ENCODE measurements around the gene MDM1. TPM values are rescaled to one million over a fixed set of nuclear protein-coding genes. Genes with fewer than 3 reads are reported as not detected.

MDM1 gene
- total and polyA plus RNA-seq, 11 donors = 4.0 to 8.4 (median 5.8) TPM

DNA sequence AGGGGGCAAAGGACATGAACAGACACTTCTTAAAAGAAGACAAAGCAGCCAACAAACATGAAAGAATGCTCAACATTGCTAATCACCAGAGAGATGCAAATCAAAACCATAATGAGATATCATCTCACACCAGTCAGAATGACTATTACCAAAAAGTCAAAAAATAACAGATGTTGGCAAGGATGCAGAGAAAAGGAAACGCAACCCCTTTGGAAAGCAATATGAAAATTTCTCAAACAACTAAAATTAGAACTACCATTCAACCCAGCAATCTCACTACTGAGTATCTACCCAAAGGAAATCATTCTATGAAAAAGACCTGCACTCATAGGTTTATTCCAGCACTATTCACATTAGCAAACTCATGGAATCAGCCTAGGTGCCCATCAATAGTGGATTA lies 25.6 kb downstream of the MDM1 start:
- ATAC-seq = no peak
- Histone ChIP-seq H3K9me3 (no peaks in the 10 kb centered on the region), H3K4me1 (peaks cover 0 to 2% (median 0%) of the 10 kb centered on the region in 12 donors), H3K27me3 (no peaks in the 10 kb centered on the region), H3K36me3 (peaks cover 0 to 84% (median 55%) of the 10 kb centered on the region in 9 donors), H3K27ac (no peak overlapping the region), H3K4me3 (no peak overlapping the region)
- TF ChIP-seq, protein P1, sequence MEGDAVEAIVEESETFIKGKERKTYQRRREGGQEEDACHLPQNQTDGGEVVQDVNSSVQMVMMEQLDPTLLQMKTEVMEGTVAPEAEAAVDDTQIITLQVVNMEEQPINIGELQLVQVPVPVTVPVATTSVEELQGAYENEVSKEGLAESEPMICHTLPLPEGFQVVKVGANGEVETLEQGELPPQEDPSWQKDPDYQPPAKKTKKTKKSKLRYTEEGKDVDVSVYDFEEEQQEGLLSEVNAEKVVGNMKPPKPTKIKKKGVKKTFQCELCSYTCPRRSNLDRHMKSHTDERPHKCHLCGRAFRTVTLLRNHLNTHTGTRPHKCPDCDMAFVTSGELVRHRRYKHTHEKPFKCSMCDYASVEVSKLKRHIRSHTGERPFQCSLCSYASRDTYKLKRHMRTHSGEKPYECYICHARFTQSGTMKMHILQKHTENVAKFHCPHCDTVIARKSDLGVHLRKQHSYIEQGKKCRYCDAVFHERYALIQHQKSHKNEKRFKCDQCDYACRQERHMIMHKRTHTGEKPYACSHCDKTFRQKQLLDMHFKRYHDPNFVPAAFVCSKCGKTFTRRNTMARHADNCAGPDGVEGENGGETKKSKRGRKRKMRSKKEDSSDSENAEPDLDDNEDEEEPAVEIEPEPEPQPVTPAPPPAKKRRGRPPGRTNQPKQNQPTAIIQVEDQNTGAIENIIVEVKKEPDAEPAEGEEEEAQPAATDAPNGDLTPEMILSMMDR (IDR thresholded peaks at IDR 0.05) = no peak
- no peak for TF ChIP-seq POLR2A (IDR thresholded peaks at IDR 0.05)
- 56 to 75% (median 65%) methylated on average over 1 of the region's 1 CpG for WGBS, 4 donors
- DNase-seq = no peak
- intact Hi-C loops (cut with DNase I) = no loop called here

DNA sequence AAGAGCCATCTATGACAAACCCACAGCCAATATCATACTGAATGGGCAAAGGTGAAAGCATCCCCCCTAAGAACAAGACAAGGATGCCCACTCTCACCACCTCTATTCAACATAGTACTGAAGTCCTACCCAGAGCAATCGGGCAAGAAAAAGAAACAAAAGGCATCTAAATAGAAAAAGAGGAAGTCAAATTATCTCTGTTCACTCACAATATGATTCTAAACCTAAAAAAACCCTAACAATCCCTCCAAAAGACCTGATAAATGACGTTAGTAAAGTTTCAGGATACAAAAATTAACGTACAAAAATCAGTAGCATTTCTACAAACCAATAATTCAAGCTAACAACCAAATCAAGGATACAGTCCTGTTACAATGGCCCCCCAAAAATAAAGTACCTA lies 26.9 kb downstream of the MDM1 start:
- ATAC-seq = no peak
- Histone ChIP-seq H3K9me3 (peaks cover 0 to 5% (median 0%) of the 10 kb centered on the region in 12 donors), H3K4me3 (no peak overlapping the region), H3K36me3 (peaks cover 0 to 80% (median 44%) of the 10 kb centered on the region in 9 donors), H3K27me3 (no peaks in the 10 kb centered on the region), H3K27ac (no peak overlapping the region), H3K4me1 (peaks cover 0 to 2% (median 0%) of the 10 kb centered on the region in 12 donors)
- no peak for TF ChIP-seq POLR2A (IDR thresholded peaks at IDR 0.05)
- TF ChIP-seq, protein P1 (IDR thresholded peaks at IDR 0.05) = no peak
- DNase-seq = no peak
- intact Hi-C loops (cut with DNase I) = no loop called here
- 78 to 91% (median 89%) methylated on average over 3 of the region's 3 CpGs for WGBS, 4 donors

DNA sequence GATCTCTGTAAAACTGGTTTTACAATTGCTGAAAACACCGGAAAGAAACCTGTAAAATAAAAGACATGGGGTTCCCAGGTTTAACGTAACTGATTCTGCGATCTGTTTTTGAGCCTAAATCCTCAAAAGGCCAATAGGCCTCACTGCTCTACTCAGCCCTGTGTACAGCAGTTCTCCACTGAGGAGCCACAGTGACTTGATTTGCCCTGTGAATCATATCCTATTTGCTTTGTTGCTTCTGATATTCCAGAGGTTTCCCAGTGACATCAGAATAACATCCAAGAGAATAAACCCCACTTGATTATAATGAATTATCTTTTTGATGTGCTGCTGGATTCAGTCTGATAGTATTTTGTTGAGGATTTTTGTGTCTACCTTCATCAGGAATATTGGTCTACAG lies 27.5 kb downstream of the MDM1 start:
- no peaks in the 10 kb centered on the region for H3K27me3 ChIP-seq
- 97 to 99% (median 97%) methylated on average over 3 of the region's 3 CpGs for WGBS, 4 donors
- no peak overlapping the region for H3K27ac ChIP-seq
- intact Hi-C loops (cut with DNase I) = no loop called here
- peaks cover 0 to 74% (median 37%) of the 10 kb centered on the region in 9 donors for H3K36me3 ChIP-seq
- no peak overlapping the region for H3K4me3 ChIP-seq
- peaks cover 0 to 12% (median 0%) of the 10 kb centered on the region in 12 donors for H3K9me3 ChIP-seq
- TF ChIP-seq POLR2A (IDR thresholded peaks at IDR 0.05) = no peak
- TF ChIP-seq, protein P1 (IDR thresholded peaks at IDR 0.05) = no peak
- peaks cover 0 to 2% (median 0%) of the 10 kb centered on the region in 12 donors for H3K4me1 ChIP-seq
- no peak for ATAC-seq
- no peak for DNase-seq

DNA sequence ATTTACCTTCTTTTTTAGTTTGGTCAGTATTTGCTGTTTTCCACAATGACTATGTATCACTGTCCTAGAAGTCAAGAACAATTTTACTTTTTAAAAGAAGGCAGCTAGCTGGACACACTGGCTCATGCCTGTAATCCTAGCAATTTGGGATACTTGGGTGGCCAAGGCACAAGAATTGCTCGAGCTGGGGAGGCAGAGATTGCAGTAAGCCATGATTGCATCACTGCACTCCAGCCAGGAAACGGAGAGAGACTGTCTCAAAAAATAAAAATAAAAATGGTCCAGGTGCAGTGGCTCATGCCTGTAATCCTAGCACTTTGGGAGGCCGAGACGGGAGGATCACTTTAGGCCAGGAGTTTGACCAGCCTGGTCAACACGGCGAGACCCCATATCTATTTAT lies 28.3 kb downstream of the MDM1 start:
- intact Hi-C loops (cut with DNase I) = no loop called here
- H3K36me3 ChIP-seq = peaks cover 0 to 66% (median 31%) of the 10 kb centered on the region in 9 donors
- peak in 2 of 4 donors; percentile 58 to 77 for ATAC-seq

More for the DNA sequence above, 28.3 kb downstream of the MDM1 start:
- WGBS, 4 donors = 76 to 86% (median 81%) methylated on average over 6 of the region's 6 CpGs
- Histone ChIP-seq H3K4me3 (no peak overlapping the region), H3K27me3 (no peaks in the 10 kb centered on the region), H3K4me1 (peaks cover 0 to 2% (median 0%) of the 10 kb centered on the region in 12 donors), H3K27ac (peak overlapping the region in 1 of 12 donors; percentile 19), H3K9me3 (peaks cover 0 to 19% (median 0%) of the 10 kb centered on the region in 12 donors)
- TF ChIP-seq, protein P1 (IDR thresholded peaks at IDR 0.05) = no peak
- no peak for TF ChIP-seq POLR2A (IDR thresholded peaks at IDR 0.05)
- peak in 2 of 5 donors; percentile 30 to 32 for DNase-seq

Data from heart left ventricle (tissue), 16 donors.